ENCODE results near the gene ENAM. TPM values are rescaled to one million over a fixed set of nuclear protein-coding genes. Genes with fewer than 3 reads are reported as not detected.

The ENAM gene
- total RNA-seq, 2 donors from 2014 or later, result 0.09 to 2.1 TPM

DNA sequence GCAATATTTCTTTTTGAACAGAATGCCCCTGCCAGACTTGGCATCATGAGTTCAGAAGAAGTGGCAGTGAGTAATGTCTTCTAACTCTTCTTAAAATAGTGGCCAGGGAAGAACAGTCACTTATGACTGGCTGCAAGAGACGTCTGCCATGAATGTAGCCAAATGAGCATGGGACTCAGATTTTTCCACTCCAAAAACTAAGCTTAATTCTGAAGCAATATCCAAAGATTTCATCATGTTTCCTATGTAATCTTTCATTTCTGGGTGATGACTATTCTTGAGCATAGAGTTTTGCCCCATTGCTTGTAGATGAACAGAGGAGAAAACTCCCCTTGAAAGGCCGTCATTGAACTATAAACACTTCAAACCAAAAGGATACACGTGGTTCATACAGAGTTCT lies 24.7 kb upstream of the ENAM start:
- no peak for DNase-seq (ENCODE audit: low spot score)
- intact Hi-C loops (cut with DNase I), result no loop called here

DNA sequence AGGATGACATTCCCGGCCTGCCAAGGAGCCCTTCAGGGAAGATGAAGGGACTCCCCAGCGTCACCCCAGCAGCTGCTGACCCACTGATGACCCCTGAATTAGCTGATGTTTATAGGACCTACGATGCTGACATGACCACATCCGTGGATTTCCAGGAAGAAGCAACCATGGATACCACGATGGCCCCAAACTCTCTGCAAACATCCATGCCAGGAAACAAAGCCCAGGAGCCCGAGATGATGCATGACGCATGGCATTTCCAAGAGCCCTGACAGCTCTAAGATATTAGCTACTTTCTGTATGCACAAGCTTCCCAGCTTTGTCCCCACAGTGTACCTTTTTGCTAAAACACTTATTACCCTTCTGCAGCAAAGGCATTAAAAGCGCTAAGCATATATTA lies 22.1 kb upstream of the ENAM start:
- Histone ChIP-seq H3K27me3 (replicated peaks; ENCODE audit: insufficient read depth) (no peaks in the 10 kb centered on the region), H3K4me1 (replicated peaks) (no peaks in the 10 kb centered on the region), H3K4me3 (no peak overlapping the region), H3K27ac (no peak overlapping the region), H3K36me3 (no peaks in the 10 kb centered on the region), H3K9me3 (no peaks in the 10 kb centered on the region)
- DNase-seq (ENCODE audit: low spot score), result no peak
- 75% methylated on average over 8 of the region's 8 CpGs for WGBS
- intact Hi-C loops (cut with DNase I), result no loop called here
- TF ChIP-seq POLR2A (IDR thresholded peaks at IDR 0.05), result no peak
- TF ChIP-seq, protein P1, sequence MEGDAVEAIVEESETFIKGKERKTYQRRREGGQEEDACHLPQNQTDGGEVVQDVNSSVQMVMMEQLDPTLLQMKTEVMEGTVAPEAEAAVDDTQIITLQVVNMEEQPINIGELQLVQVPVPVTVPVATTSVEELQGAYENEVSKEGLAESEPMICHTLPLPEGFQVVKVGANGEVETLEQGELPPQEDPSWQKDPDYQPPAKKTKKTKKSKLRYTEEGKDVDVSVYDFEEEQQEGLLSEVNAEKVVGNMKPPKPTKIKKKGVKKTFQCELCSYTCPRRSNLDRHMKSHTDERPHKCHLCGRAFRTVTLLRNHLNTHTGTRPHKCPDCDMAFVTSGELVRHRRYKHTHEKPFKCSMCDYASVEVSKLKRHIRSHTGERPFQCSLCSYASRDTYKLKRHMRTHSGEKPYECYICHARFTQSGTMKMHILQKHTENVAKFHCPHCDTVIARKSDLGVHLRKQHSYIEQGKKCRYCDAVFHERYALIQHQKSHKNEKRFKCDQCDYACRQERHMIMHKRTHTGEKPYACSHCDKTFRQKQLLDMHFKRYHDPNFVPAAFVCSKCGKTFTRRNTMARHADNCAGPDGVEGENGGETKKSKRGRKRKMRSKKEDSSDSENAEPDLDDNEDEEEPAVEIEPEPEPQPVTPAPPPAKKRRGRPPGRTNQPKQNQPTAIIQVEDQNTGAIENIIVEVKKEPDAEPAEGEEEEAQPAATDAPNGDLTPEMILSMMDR (IDR thresholded peaks at IDR 0.05), result no peak
- no peak for TF ChIP-seq POLR2AphosphoS5 (IDR thresholded peaks at IDR 0.05)

More for the DNA sequence above, 24.7 kb upstream of the ENAM start:
- Histone ChIP-seq H3K36me3 (no peaks in the 10 kb centered on the region), H3K4me1 (replicated peaks) (no peaks in the 10 kb centered on the region), H3K27me3 (replicated peaks; ENCODE audit: insufficient read depth) (no peaks in the 10 kb centered on the region), H3K27ac (no peak overlapping the region), H3K9me3 (no peaks in the 10 kb centered on the region), H3K4me3 (no peak overlapping the region)
- 46% methylated on average over 3 of the region's 3 CpGs for WGBS
- TF ChIP-seq POLR2A (IDR thresholded peaks at IDR 0.05) (no peak), POLR2AphosphoS5 (IDR thresholded peaks at IDR 0.05) (no peak)
- TF ChIP-seq, protein P1 (IDR thresholded peaks at IDR 0.05), result no peak

DNA sequence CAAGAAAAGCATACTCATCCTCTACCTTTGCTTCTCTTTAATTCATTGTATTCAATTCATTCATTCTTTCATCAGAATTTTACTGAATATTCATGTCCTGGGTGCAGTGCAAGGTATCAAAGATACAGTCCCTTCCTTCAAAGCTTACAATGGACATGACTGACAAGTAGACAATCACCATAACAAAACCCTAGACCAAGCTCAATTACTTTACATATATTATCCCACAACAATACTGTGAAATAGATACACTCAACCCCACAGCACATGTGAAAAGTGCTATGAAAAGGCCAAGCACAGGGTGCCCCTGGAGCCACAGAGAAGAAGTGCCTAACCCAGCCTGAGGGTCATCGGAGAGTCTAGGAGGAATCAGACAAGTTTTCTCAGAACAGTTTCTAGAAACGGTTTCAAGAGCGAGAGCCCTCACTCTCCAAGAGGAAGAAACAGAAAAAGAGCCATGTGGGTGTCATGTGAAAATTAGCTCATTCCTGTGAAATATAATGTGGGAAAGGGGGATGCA lies 21.1 kb upstream of the ENAM start:
- Histone ChIP-seq H3K4me3 (no peak overlapping the region), H3K36me3 (no peaks in the 10 kb centered on the region), H3K27me3 (replicated peaks; ENCODE audit: insufficient read depth) (no peaks in the 10 kb centered on the region), H3K27ac (no peak overlapping the region), H3K4me1 (replicated peaks) (no peaks in the 10 kb centered on the region), H3K9me3 (no peaks in the 10 kb centered on the region)
- no peak for DNase-seq (ENCODE audit: low spot score)
- TF ChIP-seq POLR2A (IDR thresholded peaks at IDR 0.05) (no peak), POLR2AphosphoS5 (IDR thresholded peaks at IDR 0.05) (no peak)
- TF ChIP-seq, protein P1 (IDR thresholded peaks at IDR 0.05), result no peak
- intact Hi-C loops (cut with DNase I), result no loop called here
- WGBS, result 93% methylated on average over 3 of the region's 3 CpGs

DNA sequence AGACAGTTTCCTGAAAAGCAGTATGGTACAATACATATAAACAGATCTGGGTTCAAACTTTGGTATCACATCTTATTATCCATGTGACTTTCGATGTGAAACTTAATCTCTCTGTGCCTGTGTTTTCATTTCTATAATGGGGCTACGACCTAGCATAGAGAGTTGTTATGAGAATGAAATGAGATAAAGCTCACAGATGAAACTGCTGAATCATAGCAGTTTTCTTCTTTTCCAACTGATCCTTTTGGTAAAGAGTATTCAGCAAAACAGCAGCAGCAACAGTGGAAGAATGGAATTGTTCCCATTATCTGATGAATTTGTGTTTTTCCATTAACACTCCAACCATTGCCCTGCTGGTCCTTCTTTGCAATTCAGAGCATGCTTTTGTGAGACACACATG lies 20.2 kb upstream of the ENAM start:
- no peak for DNase-seq (ENCODE audit: low spot score)
- 74% methylated on average over 2 of the region's 2 CpGs for WGBS
- Histone ChIP-seq H3K27me3 (replicated peaks; ENCODE audit: insufficient read depth) (no peaks in the 10 kb centered on the region), H3K27ac (no peak overlapping the region), H3K4me3 (no peak overlapping the region), H3K36me3 (no peaks in the 10 kb centered on the region), H3K4me1 (replicated peaks) (no peaks in the 10 kb centered on the region), H3K9me3 (no peaks in the 10 kb centered on the region)
- intact Hi-C loops (cut with DNase I), result no loop called here
- no peak for TF ChIP-seq POLR2A (IDR thresholded peaks at IDR 0.05)
- TF ChIP-seq POLR2AphosphoS5 (IDR thresholded peaks at IDR 0.05), result no peak
- TF ChIP-seq, protein P1 (IDR thresholded peaks at IDR 0.05), result no peak

All from prostate gland (tissue), 2 donors.